Parathyroid adenoma (tissue), 2 donors: ENCODE data around the gene MIB2.

Source experiments
- H2AFZ ChIP-seq: fragments of 300-600 bp; sonication (generic); one replicate; pipeline ENCODE4 v1.7.0; 2017; ENCODE audit warnings: antibody characterized with exemption, mild to moderate bottlenecking
- H3K27ac ChIP-seq: fragments of 300-600 bp; sonication (generic); one replicate; pipeline ENCODE4 v1.7.0; 2017
- H3K27me3 ChIP-seq: fragments of 300-600 bp; sonication (generic); one replicate; pipeline ENCODE4 v1.7.0; 2017; ENCODE audit warnings: low read length; ENCODE audit not compliant: control insufficient read depth, insufficient read depth
- H3K36me3 ChIP-seq: fragments of 300-600 bp; sonication (generic); one replicate; pipeline ENCODE4 v1.7.0; 2017; ENCODE audit warnings: low read length; ENCODE audit not compliant: control insufficient read depth, insufficient read depth
- H3K4me1 ChIP-seq: fragments of 300-600 bp; sonication (generic); one replicate; pipeline ENCODE4 v1.7.0; 2017; ENCODE audit warnings: control low read depth
- H3K4me2 ChIP-seq: fragments of 300-600 bp; sonication (generic); one replicate; pipeline ENCODE4 v1.7.0; 2017; ENCODE audit warnings: low read length
- H3K4me3 ChIP-seq: fragments of 300-600 bp; sonication (generic); one replicate; pipeline ENCODE4 v1.7.0; 2017; ENCODE audit warnings: low read depth, low read length
- H3K79me2 ChIP-seq: fragments of 300-600 bp; sonication (generic); one replicate; pipeline ENCODE4 v1.7.0; 2017; ENCODE audit warnings: control low read depth
- H3K9ac ChIP-seq: fragments of 300-600 bp; sonication (generic); one replicate; pipeline ENCODE4 v1.7.0; 2017; ENCODE audit warnings: mild to moderate bottlenecking
- H3K9me3 ChIP-seq: fragments of 300-600 bp; sonication (generic); one replicate; pipeline ENCODE4 v1.7.0; 2017; ENCODE audit warnings: low read length; ENCODE audit not compliant: control insufficient read depth
- TF ChIP-seq, protein P1 (sequence below): fragments of 300-600 bp; sonication (generic); IDR thresholded peaks from one replicate; pipeline ENCODE4 v1.7.0; 2017; ENCODE audit warnings: antibody characterized with exemption, mild to moderate bottlenecking
- donor health status: primary hyperparathyroidism.

Gene MIB2

DNA sequence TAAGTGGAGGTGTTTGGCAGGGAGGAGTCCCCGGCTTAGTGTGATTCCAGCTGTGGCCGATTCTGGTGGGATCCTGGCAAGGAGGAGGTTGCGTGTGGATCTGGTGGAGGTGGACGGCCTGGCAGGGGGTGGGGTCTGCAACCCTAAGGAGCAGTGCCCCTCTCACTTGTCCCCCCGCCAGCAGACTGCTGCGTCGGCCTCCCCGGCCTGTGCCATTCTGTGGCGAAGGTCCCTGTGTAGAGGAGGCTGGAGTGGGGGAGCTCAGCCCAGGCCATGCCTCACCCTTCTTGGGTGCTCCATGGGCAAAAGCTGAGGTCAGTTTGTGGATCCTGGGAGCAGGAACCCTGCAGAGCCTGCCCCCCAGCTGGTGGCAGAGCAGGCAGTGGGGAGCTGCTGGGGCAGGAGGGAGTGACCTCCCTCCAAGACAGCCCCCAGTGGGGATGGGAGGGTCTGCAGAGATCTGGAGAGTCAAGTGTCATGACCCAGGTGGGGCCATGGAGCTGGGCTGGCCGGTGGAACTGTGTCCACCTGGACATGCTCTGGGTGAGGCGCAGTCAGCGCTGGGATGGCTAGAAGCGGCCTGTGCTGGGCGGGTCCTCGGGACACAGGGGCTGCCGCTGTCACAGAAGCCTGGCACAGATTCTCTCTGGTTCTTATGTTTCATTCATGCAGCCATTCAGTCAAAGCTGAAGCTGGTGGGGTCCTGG is 5.3 kb downstream of the MIB2 start:
- TF ChIP-seq, protein P1, sequence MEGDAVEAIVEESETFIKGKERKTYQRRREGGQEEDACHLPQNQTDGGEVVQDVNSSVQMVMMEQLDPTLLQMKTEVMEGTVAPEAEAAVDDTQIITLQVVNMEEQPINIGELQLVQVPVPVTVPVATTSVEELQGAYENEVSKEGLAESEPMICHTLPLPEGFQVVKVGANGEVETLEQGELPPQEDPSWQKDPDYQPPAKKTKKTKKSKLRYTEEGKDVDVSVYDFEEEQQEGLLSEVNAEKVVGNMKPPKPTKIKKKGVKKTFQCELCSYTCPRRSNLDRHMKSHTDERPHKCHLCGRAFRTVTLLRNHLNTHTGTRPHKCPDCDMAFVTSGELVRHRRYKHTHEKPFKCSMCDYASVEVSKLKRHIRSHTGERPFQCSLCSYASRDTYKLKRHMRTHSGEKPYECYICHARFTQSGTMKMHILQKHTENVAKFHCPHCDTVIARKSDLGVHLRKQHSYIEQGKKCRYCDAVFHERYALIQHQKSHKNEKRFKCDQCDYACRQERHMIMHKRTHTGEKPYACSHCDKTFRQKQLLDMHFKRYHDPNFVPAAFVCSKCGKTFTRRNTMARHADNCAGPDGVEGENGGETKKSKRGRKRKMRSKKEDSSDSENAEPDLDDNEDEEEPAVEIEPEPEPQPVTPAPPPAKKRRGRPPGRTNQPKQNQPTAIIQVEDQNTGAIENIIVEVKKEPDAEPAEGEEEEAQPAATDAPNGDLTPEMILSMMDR, result no peak
- H3K79me2 ChIP-seq, result peaks cover 2% of the 10 kb centered on the region
- no peak overlapping the region for H3K27ac ChIP-seq
- H3K4me1 ChIP-seq, result no peaks in the 10 kb centered on the region
- no peak overlapping the region for H3K4me2 ChIP-seq
- no peaks in the 10 kb centered on the region for H3K36me3 ChIP-seq
- no peak overlapping the region for H3K9ac ChIP-seq
- no peak overlapping the region for H3K4me3 ChIP-seq
- H3K9me3 ChIP-seq, result no peaks in the 10 kb centered on the region
- no peaks in the 10 kb centered on the region for H3K27me3 ChIP-seq
- H2AFZ ChIP-seq, result no peak overlapping the region

DNA sequence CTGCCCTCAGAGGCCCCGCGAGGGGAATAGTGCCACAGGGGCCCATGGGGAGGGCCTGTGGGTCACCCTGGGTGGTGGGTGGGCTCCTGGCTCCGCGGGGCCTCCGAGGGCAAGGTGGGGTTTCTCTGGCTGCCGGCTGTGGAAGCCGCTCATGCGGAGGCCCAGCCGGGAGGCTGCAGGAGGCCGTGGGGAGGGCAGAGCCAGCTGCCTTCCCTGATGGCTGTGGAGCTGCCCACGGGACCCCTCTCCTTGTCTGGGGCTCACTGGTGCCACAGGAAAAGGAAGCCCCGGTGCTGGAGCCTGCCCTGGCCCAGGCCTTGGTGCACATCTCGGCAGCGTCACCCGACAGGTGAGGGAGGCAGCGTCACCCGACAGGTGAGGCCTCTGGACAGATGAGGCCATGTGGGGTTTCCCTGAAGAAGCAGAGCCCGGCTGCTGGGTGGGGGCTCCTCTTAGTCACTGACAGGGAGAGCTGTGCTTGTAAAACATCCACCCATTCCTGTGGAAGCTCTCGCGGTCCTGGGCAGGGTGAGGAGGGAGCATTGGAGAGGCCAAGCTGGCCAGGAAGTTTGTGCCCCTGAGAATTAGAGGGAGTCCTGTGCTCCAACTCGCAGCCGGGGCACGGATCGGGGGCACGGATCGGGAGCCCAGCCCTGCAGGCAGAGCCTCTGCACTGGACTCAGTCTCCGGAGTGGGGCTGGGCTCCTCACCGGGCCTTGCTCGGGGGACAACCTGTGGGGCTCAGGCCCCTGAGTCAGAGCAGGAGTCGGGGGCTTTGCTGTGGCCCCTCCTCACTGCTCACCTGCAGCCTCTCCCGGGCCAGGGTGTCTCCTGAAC is 6.1 kb downstream of the MIB2 start:
- TF ChIP-seq, protein P1, result no peak
- H3K4me2 ChIP-seq, result no peak overlapping the region
- H3K4me1 ChIP-seq, result no peaks in the 10 kb centered on the region
- no peaks in the 10 kb centered on the region for H3K9me3 ChIP-seq
- no peak overlapping the region for H3K9ac ChIP-seq
- no peaks in the 10 kb centered on the region for H3K36me3 ChIP-seq
- H3K4me3 ChIP-seq, result no peak overlapping the region
- no peaks in the 10 kb centered on the region for H3K27me3 ChIP-seq
- H3K79me2 ChIP-seq, result peaks cover 1% of the 10 kb centered on the region
- H2AFZ ChIP-seq, result no peak overlapping the region
- no peak overlapping the region for H3K27ac ChIP-seq

DNA sequence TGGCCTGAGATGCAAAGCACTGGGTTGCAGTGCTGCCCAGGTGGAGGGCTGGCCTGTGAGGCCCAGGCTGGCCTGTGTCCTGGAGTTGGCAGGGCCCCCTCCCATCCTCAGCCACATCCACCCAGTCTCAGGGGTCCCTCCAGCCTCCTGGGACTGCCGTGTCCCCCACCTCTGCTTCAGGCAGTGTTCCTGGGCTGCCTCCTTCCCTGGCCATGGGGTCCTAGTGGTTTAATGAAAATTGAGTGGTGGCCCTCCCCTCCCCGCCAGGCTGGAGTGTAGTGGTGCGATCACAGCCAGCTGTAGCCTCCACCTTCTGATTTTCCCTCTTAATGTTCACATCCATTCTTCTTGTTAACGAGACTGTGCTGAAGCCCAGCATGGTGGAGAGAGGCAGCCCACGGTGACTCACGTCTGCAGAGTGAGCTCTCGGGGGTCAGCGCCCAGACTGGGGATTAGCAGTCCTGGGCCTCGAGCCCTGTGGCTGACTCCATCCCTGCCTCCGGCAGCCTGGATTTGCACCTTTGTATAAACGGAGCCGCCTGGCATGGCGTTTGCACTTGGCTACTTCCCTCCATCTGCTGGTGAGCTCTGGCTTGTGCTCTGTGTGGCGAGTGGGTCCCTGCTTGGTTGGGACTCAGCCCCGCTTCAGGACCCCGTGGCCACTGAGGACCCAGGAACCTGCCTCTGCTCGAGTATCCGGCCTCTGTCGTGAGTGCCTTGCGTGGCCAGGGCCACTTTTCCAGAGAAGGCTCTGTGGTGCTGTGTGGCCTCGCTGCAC is 6.9 kb downstream of the MIB2 start:
- TF ChIP-seq, protein P1, result no peak
- Histone ChIP-seq H3K4me1 (no peaks in the 10 kb centered on the region), H3K4me3 (no peak overlapping the region), H3K4me2 (no peak overlapping the region), H3K27ac (no peak overlapping the region), H2AFZ (no peak overlapping the region), H3K9me3 (no peaks in the 10 kb centered on the region), H3K27me3 (no peaks in the 10 kb centered on the region), H3K36me3 (no peaks in the 10 kb centered on the region), H3K9ac (no peak overlapping the region), H3K79me2 (no peaks in the 10 kb centered on the region)

DNA sequence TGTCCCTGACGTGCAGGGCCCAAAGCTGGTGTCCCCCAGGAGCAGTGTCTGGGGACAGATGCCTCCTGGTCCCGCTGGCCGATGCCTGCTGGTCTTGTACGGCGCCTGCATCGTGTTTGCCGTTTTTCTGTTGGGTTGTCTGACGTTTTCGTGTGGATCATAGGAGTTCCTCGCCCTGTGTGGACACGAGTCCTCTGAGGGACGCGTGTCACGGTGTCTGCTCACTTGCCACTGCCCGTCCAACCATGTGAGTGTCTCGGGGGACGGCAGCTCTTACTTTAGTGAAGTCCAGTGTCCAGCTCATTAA is 7.4 kb downstream of the MIB2 start:
- Histone ChIP-seq H3K4me1 (no peaks in the 10 kb centered on the region), H3K36me3 (no peaks in the 10 kb centered on the region), H3K4me3 (no peak overlapping the region), H2AFZ (no peak overlapping the region), H3K9me3 (no peaks in the 10 kb centered on the region), H3K4me2 (no peak overlapping the region), H3K27ac (no peak overlapping the region), H3K27me3 (no peaks in the 10 kb centered on the region), H3K79me2 (no peaks in the 10 kb centered on the region), H3K9ac (no peak overlapping the region)
- TF ChIP-seq, protein P1, result no peak
